Esophagus mucosa (tissue), 1 donor: ENCODE measurements around the gene TMEM187. TPM values are rescaled to one million over a fixed set of nuclear protein-coding genes. Genes with fewer than 3 reads are reported as not detected.

ENCODE experiments used
- ATAC-seq: fragments of 200-7000 bp; cut with Tn5 transposase; one replicate; pipeline ENCODE4 v1.9.1; 2020
- total RNA-seq: library from RNA; stranded (reverse); gene quantifications from one replicate; pipeline ENCODE4 v1.2.4, GENCODE V29; 2023
- donor health status: DM: yes; HTN: yes; CAD: no.

The TMEM187 gene, protein sequence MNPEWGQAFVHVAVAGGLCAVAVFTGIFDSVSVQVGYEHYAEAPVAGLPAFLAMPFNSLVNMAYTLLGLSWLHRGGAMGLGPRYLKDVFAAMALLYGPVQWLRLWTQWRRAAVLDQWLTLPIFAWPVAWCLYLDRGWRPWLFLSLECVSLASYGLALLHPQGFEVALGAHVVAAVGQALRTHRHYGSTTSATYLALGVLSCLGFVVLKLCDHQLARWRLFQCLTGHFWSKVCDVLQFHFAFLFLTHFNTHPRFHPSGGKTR
- 5.1 TPM for total RNA-seq

DNA sequence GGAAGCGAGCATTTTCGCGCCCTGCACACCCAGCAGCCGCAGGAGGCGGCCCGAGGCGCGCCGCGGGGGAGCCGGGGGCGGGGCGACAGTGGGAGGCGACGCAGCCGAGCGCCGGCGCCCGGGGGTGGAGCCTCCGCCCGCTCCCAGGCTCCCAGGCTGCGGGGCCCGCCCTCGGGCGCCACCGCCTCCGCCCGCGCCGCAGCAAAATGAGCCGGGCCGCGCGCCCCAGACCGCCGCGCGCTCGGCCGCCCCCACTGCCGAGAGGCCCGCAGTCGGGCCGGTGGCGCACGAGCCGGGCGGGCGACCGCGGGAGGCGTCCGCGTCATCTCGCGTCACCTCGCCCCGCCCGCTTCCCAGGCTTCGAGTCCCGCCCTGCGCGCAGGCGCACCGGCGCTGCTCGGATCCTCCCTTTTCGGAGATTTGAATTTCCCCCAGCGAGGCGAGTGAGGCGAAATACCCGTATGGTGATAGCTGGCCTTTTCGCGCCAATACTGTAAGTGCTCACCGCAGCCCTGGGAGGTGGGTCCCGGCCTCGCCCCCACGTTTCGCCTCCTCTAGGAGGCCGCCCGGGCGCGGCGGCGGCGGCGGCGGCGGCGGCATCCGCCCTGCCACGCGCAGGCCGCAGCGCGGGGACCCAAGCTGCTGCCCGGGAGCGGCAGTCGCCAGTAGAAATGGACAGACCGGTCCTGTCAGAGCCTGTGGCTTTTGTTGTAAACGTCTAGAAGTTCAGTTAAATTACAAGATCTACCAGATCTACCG is at the start of gene TMEM187:
TMEM187 (plus strand) TSS at position 387 of the 759 bp plus-strand sequence. CDS start 9,309 bp downstream, outside the sequence.
- ATAC-seq = peak; percentile 72

DNA sequence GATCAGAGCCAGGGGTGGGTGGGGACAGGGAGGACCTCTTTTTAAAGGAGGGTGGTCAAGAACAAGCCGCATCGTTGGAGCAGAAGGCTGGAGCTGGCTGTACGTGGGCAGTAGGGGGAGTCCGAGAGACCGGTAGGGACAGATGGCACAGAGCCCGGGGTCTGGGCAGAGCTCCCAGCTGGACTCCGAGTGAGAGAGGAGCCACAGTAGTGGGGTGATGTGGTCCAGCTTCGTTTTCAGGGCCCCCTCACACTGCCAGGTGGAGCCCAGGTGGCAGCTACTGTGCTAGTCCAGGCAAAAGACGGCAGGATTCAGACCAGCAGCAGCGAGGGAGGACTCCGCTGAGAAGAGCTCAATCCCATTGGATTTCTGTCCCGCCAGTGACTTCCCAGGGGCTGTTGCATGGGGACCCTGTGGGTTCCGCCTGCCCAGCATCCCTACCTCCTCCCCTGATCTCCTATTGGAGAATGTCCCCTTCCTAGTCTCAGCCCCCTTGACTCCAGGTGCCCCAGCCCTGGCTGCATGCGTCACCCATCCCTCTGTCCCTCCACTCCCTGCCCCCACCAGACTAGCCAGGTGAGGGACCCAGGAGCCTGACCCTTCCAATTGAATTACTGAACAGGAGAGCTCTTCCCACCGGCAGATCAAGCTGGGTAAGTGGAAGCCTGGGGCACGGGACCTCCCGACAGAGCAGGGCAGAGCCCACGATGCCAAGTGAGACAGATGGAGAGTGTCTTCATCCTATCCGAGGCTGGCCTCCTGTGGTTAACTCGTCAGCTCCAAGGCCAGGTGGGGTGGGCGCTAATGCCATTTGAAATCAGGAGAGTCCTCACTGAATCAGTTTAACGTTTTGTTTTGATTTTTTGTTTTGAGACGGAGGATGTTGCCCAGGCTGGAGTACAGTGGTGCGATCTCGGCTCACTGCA is 49.4 kb upstream of the TMEM187 start:
- no peak for ATAC-seq

DNA sequence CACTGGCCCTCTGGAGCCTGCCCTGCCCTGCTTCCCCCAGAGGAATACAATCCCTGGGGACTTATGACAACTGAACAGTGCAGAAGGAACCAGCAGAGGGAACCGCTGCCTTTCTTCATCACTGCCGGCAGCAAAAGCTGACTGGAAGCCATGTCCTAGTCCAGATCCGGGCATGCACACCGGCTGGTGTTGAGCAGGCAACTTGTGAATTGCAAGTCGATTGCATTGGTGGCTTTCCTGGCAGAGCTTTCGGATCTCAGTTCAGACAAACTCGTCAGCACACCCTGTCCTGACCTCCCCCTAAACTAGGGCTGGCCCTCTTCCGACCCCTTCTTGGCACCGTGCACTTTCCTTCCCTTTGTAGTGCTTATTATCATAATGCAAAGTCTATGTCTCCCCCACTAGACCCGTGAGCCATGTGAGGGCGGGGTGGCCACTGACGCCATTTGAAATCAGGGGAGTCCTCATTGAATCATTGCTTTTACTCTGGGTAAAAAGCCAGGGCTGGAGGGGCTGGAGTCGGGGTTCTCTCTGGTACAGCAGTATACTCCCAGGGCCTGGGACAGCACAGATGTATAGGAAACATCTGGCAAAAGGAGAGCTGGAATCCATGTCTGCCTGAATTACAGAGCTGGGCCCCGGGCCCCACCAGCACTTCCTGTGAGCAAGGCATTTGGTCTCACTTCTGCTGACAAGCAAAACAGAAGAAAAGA is 48.2 kb upstream of the TMEM187 start:
- ATAC-seq = no peak

DNA sequence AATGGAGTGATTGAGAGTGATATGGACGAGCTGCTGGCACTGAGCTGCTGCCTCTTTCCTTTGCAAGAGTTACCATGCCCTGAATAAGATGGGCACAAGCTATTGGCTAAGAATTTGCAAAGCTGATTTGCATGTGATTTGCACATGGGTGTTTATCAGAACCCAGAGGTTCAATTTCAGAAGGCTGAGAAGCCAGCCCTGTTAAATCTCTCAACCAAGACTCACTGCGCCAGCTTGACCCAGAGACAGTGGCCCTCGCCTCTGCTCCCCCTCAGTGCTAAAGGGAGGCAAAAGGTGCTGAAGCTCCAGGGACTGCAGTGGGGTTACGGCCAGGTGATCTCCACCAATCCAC is 47.2 kb upstream of the TMEM187 start:
- no peak for ATAC-seq

DNA sequence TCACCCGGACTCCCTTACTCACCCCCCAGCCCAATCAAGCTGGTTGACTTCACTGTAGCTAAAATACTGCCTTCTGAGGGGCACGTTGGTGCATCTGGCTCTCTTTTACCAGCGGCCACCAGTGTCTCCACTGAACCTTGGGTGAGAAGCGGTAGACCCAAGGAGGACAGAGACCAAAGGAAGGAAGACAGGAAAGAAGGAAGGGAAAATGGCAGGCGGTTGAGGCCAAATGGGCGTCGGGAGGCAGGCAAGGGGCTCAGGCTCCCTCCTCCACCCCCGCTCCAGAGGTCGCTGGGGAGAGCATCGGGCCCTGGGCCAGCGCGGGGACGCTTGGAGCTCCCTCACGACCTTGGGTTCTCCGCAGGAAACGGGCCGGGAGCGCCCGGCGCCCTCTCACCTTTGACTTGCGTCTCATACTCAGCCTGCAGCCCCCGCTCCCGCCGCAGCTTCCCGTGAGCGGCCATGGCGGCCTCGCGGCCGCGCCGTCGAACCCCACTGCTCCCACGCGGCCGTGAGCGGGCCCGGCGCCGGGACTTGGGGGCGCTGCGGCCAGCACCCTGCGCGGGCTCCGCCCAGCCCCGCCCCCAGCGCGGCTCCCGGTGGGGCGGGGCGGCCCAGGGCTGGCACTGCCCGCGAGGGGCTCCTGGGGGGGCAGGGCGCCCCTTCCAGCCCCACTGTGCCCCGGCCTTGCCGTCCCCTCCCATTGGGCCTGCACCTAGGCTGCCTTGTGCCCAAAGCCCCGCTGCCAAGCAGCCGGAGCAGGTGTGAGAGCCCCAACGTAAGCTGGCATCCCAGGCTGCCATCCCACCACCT is 46.6 kb upstream of the TMEM187 start, which contains the start of gene ARHGAP4:
ARHGAP4 (minus strand) TSS at position 526 of the 813 bp plus-strand sequence; CDS start at position 464, 62 bp downstream.
- no peak for ATAC-seq

DNA sequence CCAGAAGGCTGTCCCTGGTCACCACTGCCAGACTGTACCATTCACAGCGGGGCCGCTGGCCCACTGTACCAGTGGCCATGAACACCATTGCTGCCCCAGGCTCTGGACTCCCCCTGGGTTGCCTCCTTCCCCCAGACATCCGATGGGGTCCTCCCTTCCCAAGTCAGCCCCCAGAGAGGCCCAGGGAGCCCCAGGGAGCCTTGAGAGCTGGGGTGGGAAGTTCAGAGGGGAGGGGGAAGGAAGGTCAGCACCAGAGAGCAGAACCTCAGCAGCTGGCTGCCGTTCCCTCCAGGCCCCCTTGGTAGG is 46.0 kb upstream of the TMEM187 start:
- ATAC-seq = no peak

DNA sequence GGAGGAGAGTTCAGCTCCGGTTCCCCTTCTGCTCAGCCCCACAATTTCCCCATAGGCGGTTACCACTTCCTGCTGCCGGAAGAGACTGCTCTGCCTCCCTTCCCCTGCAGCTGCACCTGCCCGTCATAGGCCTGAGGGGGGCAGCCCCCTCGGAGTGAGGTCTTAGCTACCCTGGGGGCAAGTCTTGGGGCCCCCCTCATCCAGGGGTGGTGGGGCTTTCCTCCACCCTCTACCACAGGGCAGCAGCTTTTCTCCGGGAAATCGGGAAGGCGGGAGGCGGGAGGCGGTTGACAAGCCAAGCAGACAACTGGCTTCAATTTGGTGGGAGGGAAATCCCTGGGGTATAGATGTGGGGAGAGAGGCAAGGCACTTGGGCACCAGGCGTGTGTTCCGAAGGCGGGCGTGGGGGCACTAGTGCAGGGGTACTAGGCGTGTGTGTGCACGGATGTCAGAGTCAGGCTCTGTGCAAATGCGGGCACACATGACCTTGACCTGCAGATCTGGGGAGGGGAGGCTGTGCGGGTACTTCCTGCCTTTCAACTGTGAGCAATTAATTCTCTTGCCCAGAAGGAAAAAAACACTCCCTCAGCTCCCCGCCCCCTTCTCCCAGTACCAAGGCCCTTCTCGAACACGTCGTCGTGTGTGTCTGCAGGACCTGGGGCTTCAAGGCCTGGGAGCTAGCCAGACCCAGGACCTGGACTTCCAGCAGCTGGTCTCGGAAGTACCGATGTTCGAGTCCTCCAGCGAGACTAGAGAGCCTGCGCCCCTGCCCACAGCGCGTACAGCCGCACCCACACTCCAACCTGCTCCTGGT is 45.5 kb upstream of the TMEM187 start:
- ATAC-seq = peak; percentile 17

DNA sequence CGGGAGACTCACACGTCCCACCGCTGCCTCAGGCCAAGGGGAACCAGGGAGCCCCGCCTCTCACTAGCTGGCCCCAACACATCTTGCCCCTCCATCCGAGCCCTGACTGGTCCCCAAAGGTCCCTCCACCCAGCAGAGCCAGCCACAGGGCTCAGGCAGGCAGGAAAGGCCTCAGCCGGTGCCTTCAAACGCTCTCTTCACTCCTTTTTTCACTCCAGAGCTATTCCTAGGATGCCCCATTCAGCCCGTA is 45.0 kb upstream of the TMEM187 start:
- ATAC-seq = peak; percentile 6

DNA sequence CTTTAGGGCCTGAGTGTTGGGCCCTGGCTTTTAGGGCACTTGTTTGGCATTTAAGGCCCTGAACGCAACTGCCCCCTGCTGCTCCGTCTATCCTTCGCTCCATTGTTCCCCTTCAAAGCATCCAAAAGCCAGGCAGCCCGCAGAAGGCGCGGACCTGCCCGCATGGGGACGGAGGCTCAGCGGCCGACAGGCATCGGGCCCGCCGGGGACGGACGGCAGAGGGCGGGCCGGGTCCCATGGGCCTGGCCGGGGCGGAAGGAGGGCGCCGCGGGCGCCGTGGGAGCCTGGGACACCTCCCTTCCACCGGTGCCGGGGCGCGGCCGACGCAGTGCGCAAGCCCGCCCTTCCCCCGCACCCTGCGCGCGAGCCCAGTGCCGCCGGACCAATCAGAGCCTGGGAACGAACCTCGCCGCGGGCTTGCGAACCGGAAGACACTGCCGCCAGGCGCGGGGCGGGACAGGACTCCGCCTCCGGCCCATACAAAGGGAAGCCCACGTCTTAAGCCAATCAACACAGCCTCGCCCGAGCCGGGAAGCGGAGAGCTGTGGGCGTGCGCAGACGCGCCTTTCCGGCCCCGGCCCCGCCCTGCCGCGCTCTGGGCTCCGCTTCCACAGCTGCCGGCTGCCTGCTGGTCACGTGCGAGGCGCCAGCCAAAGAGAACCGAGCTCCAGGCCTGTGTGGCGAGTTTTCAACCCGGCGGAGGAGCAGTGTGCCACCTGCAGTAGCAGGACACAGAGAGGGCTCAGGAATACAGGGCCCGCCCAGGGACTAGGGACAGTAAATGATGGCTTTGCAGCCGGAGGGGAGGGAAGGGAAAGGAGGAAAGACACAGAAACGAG is 44.4 kb upstream of the TMEM187 start:
- peak; percentile 92 for ATAC-seq

DNA sequence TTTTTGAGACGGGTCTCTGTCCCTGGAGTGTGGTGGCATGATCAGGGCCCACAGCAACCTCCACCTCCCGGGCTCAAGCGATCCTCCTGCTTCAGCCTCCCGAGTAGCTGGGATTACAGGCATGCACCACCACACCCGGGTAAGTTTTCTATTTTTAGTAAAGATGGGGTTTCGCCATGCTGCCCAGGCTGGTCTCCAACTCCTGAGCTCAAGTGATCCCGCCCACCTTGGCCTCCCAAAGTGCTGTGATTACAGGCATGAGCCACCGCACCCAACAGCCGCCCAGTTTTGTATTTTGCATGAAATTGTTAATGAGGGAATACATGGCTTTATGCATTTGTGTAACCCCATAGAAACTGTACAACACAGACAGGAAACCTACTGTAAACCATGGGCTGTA is 43.7 kb upstream of the TMEM187 start:
- no peak for ATAC-seq

DNA sequence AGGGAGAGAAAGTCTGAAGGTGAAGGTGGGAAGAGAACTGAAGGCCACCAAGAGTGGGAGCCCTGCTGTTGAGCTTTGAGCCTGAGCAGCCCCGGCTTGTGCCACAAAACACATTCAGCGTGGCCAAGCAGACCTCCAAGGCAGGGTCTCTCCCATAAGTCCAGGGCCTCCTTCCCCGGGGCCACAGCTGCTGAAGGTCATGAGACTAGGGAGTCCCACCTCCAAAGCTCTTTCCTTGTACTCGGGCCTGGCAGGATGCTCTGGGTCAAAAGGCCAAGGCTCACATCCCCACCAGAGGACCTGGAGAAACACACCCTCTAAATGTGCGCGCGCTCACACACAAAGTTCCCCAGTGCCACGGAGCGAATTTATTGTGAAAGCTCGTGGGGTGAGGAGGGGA is 43.0 kb upstream of the TMEM187 start:
- no peak for ATAC-seq

DNA sequence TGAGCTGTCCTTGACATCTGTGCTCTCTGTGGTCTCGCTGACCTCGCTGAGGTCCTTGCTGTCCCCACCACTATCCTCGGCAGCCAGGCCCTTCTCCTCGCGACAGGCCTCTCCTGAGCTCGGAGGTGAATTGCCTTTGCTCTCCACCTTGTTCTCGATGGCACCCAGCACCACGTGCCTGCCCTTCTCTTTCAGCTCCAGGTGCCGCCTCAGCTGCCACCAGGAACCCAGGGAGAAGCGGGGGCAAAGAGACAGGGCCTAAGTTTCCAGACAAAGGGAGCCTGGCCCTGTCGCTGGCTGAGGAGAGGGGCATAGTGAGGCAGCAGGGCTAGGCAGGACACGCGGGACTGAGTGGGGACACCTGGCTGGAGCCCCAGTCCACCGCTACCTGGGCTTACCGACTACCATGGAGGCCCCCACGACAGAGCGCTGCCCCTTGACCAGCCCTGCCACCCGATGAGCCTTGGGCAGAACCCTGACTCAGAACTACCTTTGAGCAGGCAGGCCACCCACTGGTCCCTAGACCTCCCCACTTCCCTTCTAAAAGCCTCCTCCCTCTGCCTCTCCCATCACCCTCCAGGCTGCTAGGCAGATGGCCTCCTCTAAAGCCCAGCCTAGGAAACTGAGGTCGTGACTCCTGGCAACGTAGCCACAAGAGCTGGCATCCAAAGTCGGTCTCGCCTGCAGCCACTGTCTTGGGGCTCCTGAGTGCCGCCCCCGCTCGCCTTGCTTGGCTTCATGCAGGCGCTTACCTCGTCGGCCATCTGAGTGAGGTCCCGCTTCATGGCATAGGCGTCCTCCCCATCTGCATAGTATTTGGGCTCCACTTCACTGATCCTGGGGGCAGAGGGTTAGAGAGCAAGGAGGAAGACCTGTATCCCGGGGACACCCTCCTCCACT is 42.3 kb upstream of the TMEM187 start:
- no peak for ATAC-seq

DNA sequence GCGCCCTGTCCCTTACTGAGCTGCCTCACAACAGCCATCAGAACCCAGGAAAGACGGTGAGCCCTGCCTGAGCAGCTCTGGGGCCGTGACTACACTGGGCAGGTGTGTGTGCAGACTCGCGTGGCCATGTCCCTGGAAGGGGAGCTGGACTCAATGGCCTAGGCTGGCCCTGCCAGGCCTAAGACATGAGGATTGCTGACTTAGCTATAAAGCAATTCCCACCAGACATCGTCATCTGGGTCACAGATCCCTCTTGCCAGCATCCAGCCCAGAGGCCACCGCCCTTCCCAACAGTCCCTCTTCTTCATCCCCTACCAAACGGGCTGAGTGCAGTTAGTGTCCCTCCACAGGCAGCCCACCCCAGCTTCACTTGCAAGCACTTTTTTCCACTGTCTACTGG is 41.4 kb upstream of the TMEM187 start:
- ATAC-seq = no peak

DNA sequence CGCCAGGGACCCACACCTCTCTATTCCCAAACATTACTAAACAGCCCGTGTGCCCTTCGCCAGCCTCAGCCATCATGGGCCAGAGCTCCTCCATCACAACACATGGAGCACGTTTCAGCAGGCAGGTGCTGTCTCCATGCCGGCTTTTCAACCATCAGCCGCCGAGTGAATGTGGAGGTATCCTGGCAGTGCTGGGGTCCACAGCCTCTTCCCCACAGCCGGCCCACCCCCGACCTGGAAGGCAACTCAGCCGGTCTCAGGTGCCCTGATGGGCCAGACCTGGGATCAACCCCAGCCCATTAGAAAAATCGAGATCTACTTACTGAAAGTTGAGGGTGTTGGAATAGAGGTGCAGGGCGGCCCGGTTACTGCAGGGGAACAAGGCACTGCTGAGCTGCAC is 40.8 kb upstream of the TMEM187 start:
- ATAC-seq = no peak

DNA sequence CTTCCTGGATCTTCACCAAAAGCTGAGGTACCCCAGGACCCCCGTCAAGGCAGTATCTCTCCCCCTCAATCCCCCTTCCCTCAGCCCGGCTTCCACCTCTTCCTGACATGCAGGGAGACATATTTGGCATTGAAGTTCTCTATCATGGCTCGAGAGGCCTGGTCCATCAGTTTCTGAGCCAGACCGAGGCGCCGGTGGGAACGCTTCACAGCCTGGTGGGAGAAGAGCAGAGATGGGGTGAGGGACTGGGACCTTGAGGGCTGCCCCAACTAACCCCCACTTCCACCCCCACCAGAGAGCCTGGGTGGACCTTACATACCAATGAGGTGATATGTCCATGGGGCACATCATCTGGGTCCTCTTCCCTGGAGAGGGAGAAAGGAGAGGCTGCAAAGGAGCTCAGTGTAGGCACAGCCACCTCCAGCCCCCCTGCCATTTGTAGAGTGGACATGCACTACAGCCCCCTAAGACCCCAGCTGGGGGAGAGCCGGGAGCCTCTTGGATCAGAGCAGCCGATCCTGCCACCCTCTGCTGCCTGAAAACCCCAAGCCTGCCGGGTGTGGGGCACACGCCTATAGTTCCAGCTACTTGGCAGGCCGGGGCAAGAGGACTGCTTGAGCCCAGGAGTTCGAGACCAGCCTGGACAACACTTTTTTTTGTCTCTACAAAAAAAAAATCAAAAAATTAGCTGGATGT is 40.2 kb upstream of the TMEM187 start:
- ATAC-seq = no peak

DNA sequence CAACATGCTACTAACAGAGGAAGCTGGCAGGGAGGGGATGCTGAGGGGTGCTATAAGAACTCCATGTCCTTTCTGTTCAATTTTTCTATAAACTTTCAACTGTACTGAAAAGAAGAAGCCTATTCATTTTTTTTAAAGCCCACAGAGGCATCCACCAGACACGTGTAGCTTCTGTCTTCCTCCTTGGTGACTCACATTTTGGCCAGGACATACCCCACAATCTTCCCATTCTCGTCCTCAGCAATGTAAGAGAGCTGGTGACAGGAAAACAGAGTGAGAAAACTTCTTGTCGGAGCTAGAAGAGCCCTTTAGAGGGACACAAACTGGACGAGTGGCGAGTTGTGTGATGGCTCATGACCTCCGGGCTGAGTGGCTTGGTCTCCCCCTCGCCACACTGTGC is 38.8 kb upstream of the TMEM187 start:
- ATAC-seq = no peak

DNA sequence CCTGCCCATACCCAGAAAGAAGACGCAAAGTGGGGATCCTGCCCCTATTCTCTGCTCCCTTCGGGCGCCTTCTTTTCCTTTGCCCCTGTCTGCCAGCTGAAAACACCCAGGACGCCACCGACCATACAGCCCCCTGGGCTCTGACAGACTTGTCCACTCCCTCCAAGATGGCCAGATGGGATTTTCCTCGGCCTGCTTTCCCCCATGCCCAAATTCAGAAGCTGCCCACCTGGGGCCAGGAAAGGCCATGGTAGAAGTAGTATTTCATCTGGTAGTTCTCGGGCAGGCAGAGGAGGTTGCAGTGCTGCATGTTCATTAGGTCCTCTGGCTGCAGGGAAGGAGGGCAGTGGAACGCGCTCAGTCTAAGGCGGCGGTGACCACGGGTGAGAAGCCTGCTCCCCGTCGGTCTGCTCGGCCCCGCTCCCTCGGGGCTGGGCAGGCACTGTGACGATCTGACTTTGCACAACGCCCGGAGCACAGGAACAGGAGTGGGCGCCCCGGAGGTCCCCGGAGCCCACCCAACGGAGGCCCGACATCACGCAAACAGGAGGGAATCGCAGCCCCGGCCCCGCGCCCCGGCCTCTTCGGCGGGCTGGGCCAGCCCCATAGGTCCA is 38.3 kb upstream of the TMEM187 start:
- peak; percentile 3 for ATAC-seq

DNA sequence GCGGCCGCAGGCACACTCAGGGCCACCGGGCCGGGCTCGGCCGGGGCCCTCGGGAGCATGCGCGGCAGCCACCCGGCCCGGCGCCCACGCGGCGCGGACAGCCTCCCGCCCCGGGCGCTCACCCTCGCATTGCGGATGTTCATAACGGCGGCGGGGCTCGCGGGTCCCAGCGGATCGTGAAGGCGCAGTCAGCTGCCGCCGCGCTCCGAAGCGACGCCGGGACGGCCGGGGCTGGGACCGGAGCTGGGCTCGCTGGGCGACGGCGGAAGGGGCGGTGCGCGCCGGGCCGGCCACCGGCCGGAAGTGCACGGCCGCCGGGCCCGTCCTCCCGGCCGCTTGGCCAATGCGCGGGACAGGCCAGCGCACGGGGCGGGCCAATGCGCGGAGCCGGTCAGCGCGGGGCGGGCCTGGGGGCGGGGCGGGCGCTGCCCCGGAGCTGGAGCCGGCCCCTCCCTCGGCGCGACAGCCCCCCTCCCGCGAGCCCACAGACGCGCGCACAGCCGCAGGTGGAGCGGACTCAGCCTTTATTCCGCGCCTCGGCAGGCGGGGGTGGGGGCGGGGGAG is 37.7 kb upstream of the TMEM187 start, which contains the start of gene NAA10:
NAA10 (minus strand) TSS at position 276 of the 564 bp plus-strand sequence; CDS start at position 143, 133 bp downstream.
- peak; percentile 94 for ATAC-seq
